ENCODE results near the gene AHCY.
A peak's percentile ranks its signal among the peaks of the same experiment; 100 is the strongest.
"Not testable (repeated sequence)": the region's sequence is repeated elsewhere in the genome, so short reads cannot be mapped to it uniquely, and the experiment has no call there.

Gene AHCY

GRCh38 chr20:34300256-34300806 is 2.8 kb downstream of the AHCY start:
- no peak overlapping the region for H3K4me3 Mint-ChIP-seq
- no peaks in the 10 kb centered on the region for H3K36me3 Mint-ChIP-seq (ENCODE audit: insufficient read depth)
- H3K27me3 Mint-ChIP-seq, result no peaks in the 10 kb centered on the region
- no peaks in the 10 kb centered on the region for H3K9me3 Mint-ChIP-seq
- DNase-seq (no peak), ATAC-seq (replicated peaks) (no peak)
- peaks cover 6 to 10% of the 10 kb centered on the region in 2 donors for H3K4me1 Mint-ChIP-seq (ENCODE audit: low read depth in 2 of 2)
- no peak overlapping the region for H3K27ac Mint-ChIP-seq

GRCh38 chr20:34299556-34300255 is 3.4 kb downstream of the AHCY start:
- ATAC-seq (replicated peaks), result no peak
- no peaks in the 10 kb centered on the region for H3K9me3 Mint-ChIP-seq
- H3K36me3 Mint-ChIP-seq (ENCODE audit: insufficient read depth), result no peaks in the 10 kb centered on the region
- no peak for DNase-seq
- H3K27me3 Mint-ChIP-seq, result no peaks in the 10 kb centered on the region
- H3K4me3 Mint-ChIP-seq, result no peak overlapping the region
- H3K4me1 Mint-ChIP-seq (ENCODE audit: low read depth in 2 of 2), result peaks cover 6 to 10% of the 10 kb centered on the region in 2 donors
- H3K27ac Mint-ChIP-seq, result no peak overlapping the region

- not testable (repeated sequence) for H3K27ac Mint-ChIP-seq; ATAC-seq (replicated peaks)
- peaks cover 6 to 12% of the 10 kb centered on the region in 2 donors for H3K4me1 Mint-ChIP-seq (ENCODE audit: low read depth in 2 of 2)
Observed at GRCh38 chr20:34298294-34298784, 4.8 kb downstream of the AHCY start.

GRCh38 chr20:34296468-34296867 is 6.7 kb downstream of the AHCY start:
- no peak overlapping the region for H3K4me3 Mint-ChIP-seq
- no peaks in the 10 kb centered on the region for H3K9me3 Mint-ChIP-seq
- ATAC-seq (replicated peaks) (no peak), DNase-seq (no peak)
- peaks cover 0 to 4% of the 10 kb centered on the region in 2 donors for H3K4me1 Mint-ChIP-seq (ENCODE audit: low read depth in 2 of 2)
- peaks cover 3% of the 10 kb centered on the region for H3K36me3 Mint-ChIP-seq (ENCODE audit: insufficient read depth)
- no peaks in the 10 kb centered on the region for H3K27me3 Mint-ChIP-seq
- H3K27ac Mint-ChIP-seq, result no peak overlapping the region

More at GRCh38 chr20:34298294-34298784, 4.8 kb downstream of the AHCY start:
- H3K4me3 Mint-ChIP-seq; DNase-seq; H3K27me3 Mint-ChIP-seq; H3K36me3 Mint-ChIP-seq (ENCODE audit: insufficient read depth); H3K9me3 Mint-ChIP-seq: not testable (repeated sequence)

- ATAC-seq (replicated peaks) (no peak), DNase-seq (no peak)
- peaks cover 8% of the 10 kb centered on the region for H3K36me3 Mint-ChIP-seq (ENCODE audit: insufficient read depth)
- no peaks in the 10 kb centered on the region for H3K27me3 Mint-ChIP-seq
- H3K4me1 Mint-ChIP-seq (ENCODE audit: low read depth in 2 of 2), result peaks cover 0 to 4% of the 10 kb centered on the region in 2 donors
- no peak overlapping the region for H3K4me3 Mint-ChIP-seq
- no peaks in the 10 kb centered on the region for H3K9me3 Mint-ChIP-seq
- no peak overlapping the region for H3K27ac Mint-ChIP-seq
Observed at GRCh38 chr20:34295284-34295683, 7.9 kb downstream of the AHCY start.

- DNase-seq, result no peak
- H3K36me3 Mint-ChIP-seq (ENCODE audit: insufficient read depth), result peaks cover 8% of the 10 kb centered on the region
- H3K9me3 Mint-ChIP-seq, result no peaks in the 10 kb centered on the region
- ATAC-seq (replicated peaks), result no peak
- H3K4me1 Mint-ChIP-seq (ENCODE audit: low read depth in 2 of 2), result peaks cover 0 to 4% of the 10 kb centered on the region in 2 donors
- no peaks in the 10 kb centered on the region for H3K27me3 Mint-ChIP-seq
- no peak overlapping the region for H3K27ac Mint-ChIP-seq
- no peak overlapping the region for H3K4me3 Mint-ChIP-seq
Observed at GRCh38 chr20:34294563-34294962, 8.6 kb downstream of the AHCY start.

- no peak for DNase-seq
- no peak overlapping the region for H3K27ac Mint-ChIP-seq
- H3K4me1 Mint-ChIP-seq (ENCODE audit: low read depth in 2 of 2), result peaks cover 0 to 4% of the 10 kb centered on the region in 2 donors
- no peak for ATAC-seq (replicated peaks)
- no peaks in the 10 kb centered on the region for H3K27me3 Mint-ChIP-seq
- peaks cover 8% of the 10 kb centered on the region for H3K36me3 Mint-ChIP-seq (ENCODE audit: insufficient read depth)
- H3K4me3 Mint-ChIP-seq, result no peak overlapping the region
- H3K9me3 Mint-ChIP-seq, result no peaks in the 10 kb centered on the region
Observed at GRCh38 chr20:34293589-34293988, 9.6 kb downstream of the AHCY start.

GRCh38 chr20:34293119-34293518 is 10.0 kb downstream of the AHCY start:
- Mint-ChIP-seq H3K27me3 (no peaks in the 10 kb centered on the region), H3K4me3 (no peak overlapping the region), H3K9me3 (no peaks in the 10 kb centered on the region), H3K4me1 (ENCODE audit: low read depth in 2 of 2) (peaks cover 0 to 4% of the 10 kb centered on the region in 2 donors), H3K27ac (no peak overlapping the region), H3K36me3 (ENCODE audit: insufficient read depth) (peaks cover 8% of the 10 kb centered on the region)
- ATAC-seq (replicated peaks), result no peak
- no peak for DNase-seq

GRCh38 chr20:34292496-34292895 is 10.7 kb downstream of the AHCY start:
- H3K4me3 Mint-ChIP-seq, result no peak overlapping the region
- no peak for ATAC-seq (replicated peaks)

GRCh38 chr20:34290471-34290870 is 12.7 kb downstream of the AHCY start:
- ATAC-seq (replicated peaks), result no peak
- H3K36me3 Mint-ChIP-seq (ENCODE audit: insufficient read depth), result peaks cover 10% of the 10 kb centered on the region

More at GRCh38 chr20:34292496-34292895, 10.7 kb downstream of the AHCY start:
- no peaks in the 10 kb centered on the region for H3K27me3 Mint-ChIP-seq
- DNase-seq, result no peak
- no peak overlapping the region for H3K27ac Mint-ChIP-seq
- peaks cover 0 to 4% of the 10 kb centered on the region in 2 donors for H3K4me1 Mint-ChIP-seq (ENCODE audit: low read depth in 2 of 2)
- H3K9me3 Mint-ChIP-seq, result no peaks in the 10 kb centered on the region
- peaks cover 8% of the 10 kb centered on the region for H3K36me3 Mint-ChIP-seq (ENCODE audit: insufficient read depth)

GRCh38 chr20:34287500-34287899 is 15.7 kb downstream of the AHCY start:
- not testable (repeated sequence) for H3K4me1 Mint-ChIP-seq (ENCODE audit: low read depth in 2 of 2)
- H3K27ac Mint-ChIP-seq, result peak overlapping the region in 1 of 2 donors; percentile 7
- H3K36me3 Mint-ChIP-seq (ENCODE audit: insufficient read depth), result peaks cover 12% of the 10 kb centered on the region

More at GRCh38 chr20:34290471-34290870, 12.7 kb downstream of the AHCY start:
- no peaks in the 10 kb centered on the region for H3K27me3 Mint-ChIP-seq
- no peak overlapping the region for H3K27ac Mint-ChIP-seq
- no peaks in the 10 kb centered on the region for H3K9me3 Mint-ChIP-seq
- H3K4me1 Mint-ChIP-seq (ENCODE audit: low read depth in 2 of 2), result peaks cover 0 to 4% of the 10 kb centered on the region in 2 donors
- H3K4me3 Mint-ChIP-seq, result no peak overlapping the region
- no peak for DNase-seq

GRCh38 chr20:34285450-34285849 is 17.7 kb downstream of the AHCY start:
- Mint-ChIP-seq H3K4me1 (ENCODE audit: low read depth in 2 of 2) (no peaks in the 10 kb centered on the region), H3K36me3 (ENCODE audit: insufficient read depth) (peaks cover 9% of the 10 kb centered on the region), H3K27me3 (no peaks in the 10 kb centered on the region), H3K27ac (no peak overlapping the region), H3K9me3 (no peaks in the 10 kb centered on the region), H3K4me3 (no peak overlapping the region)
- no peak for DNase-seq
- no peak for ATAC-seq (replicated peaks)

More at GRCh38 chr20:34287500-34287899, 15.7 kb downstream of the AHCY start:
- not testable (repeated sequence) for DNase-seq; ATAC-seq (replicated peaks); H3K4me3 Mint-ChIP-seq; H3K27me3 Mint-ChIP-seq; H3K9me3 Mint-ChIP-seq

- DNase-seq (no peak), ATAC-seq (replicated peaks) (no peak)
- H3K27me3 Mint-ChIP-seq, result no peaks in the 10 kb centered on the region
- peaks cover 9% of the 10 kb centered on the region for H3K36me3 Mint-ChIP-seq (ENCODE audit: insufficient read depth)
- no peaks in the 10 kb centered on the region for H3K4me1 Mint-ChIP-seq (ENCODE audit: low read depth in 2 of 2)
- H3K27ac Mint-ChIP-seq, result no peak overlapping the region
- H3K4me3 Mint-ChIP-seq, result no peak overlapping the region
- no peaks in the 10 kb centered on the region for H3K9me3 Mint-ChIP-seq
Observed at GRCh38 chr20:34283844-34284243, 19.3 kb downstream of the AHCY start.

GRCh38 chr20:34282041-34282440 is 21.1 kb downstream of the AHCY start:
- Mint-ChIP-seq H3K4me1 (ENCODE audit: low read depth in 2 of 2) (no peaks in the 10 kb centered on the region), H3K4me3 (no peak overlapping the region), H3K27me3 (no peaks in the 10 kb centered on the region), H3K36me3 (ENCODE audit: insufficient read depth) (peaks cover 9% of the 10 kb centered on the region), H3K27ac (peak overlapping the region in 1 of 2 donors; percentile 63), H3K9me3 (no peaks in the 10 kb centered on the region)
- ATAC-seq (replicated peaks) (no peak), DNase-seq (no peak)
